B cell (primary cell): ENCODE results near the gene TIE1. TPM values are rescaled to one million over a fixed set of nuclear protein-coding genes. Genes with fewer than 3 reads are reported as not detected.

ENCODE experiments used
- ATAC-seq: fragments of 200-7000 bp; cut with Tn5 transposase; one replicate; pipeline ENCODE4 v1.10.0; 2021; ENCODE audit warnings: low read depth, mild to moderate bottlenecking, moderate number of reproducible peaks, moderate library complexity
- CTCF ChIA-PET: fragments of 350-600 bp; sonication (Branson Sonifier 250); formaldehyde crosslinking; loops from one replicate; lab custom pipeline; 2021; ENCODE audit warnings: antibody characterized with exemption, inconsistent platforms; lab: Charles Lee
- POLR2A ChIA-PET: fragments of 350-600 bp; sonication (Branson Sonifier 250); formaldehyde crosslinking; loops from one replicate; lab custom pipeline; 2021; ENCODE audit warnings: antibody characterized with exemption; lab: Charles Lee
- DNase-seq: peaks from one replicate; pipeline ENCODE4 v3.0.0; 2013
- H2AFZ ChIP-seq: 2 replicates; pipeline ENCODE4 v1.6.1; 2012; ENCODE audit warnings: mild to moderate bottlenecking, low read depth, low read length; ENCODE audit not compliant: insufficient read depth, poor library complexity, severe bottlenecking
- H3K27ac ChIP-seq, 2 donors: 1 replicate in 1 of 2; 2 replicates in 1 of 2; pipeline ENCODE4 v1.5.1; 2012 to 2013; ENCODE audit warnings: low read length in 2 of 2, mild to moderate bottlenecking in 2 of 2, moderate library complexity in 1 of 2
- H3K27me3 ChIP-seq, 4 experiments: fragments of 200-600 bp in 1 of 4; sonication (generic) in 1 of 4; replicated peaks in 1 of 4; 1 replicate in 2 of 4; 2 replicates in 2 of 4; pipeline versions ENCODE4 v1.6.1 to v1.7.0; 2013 to 2016; ENCODE audit warnings: low read length in 3 of 4, mild to moderate bottlenecking in 2 of 4, mixed read lengths in 1 of 4, moderate library complexity in 1 of 4; ENCODE audit not compliant: insufficient read depth in 4 of 4, control insufficient read depth in 3 of 4; ENCODE audit errors: control extremely low read depth in 1 of 4
- H3K36me3 ChIP-seq, 2 experiments: replicated peaks in 1 of 2; 1 replicate in 1 of 2; 2 replicates in 1 of 2; pipeline versions ENCODE4 v1.6.1 to v1.7.1; 2013; ENCODE audit warnings: low read length in 1 of 2; ENCODE audit not compliant: insufficient read depth in 2 of 2, control insufficient read depth in 1 of 2; ENCODE audit errors: control extremely low read depth in 1 of 2, extremely low read depth in 1 of 2
- H3K4me1 ChIP-seq, 2 donors: fragments of 200-600 bp in 1 of 2; sonication (generic) in 1 of 2; 1 replicate in 1 of 2; 2 replicates in 1 of 2; pipeline versions ENCODE4 v1.5.1 to v1.6.1; 2013 to 2017; ENCODE audit warnings: low read length in 2 of 2; ENCODE audit not compliant: control insufficient read depth in 2 of 2, insufficient read depth in 2 of 2
- H3K4me2 ChIP-seq: replicated peaks from 2 replicates; pipeline ENCODE3; 2012; ENCODE audit warnings: mild to moderate bottlenecking, low read depth, low read length; ENCODE audit not compliant: poor library complexity, severe bottlenecking
- H3K4me3 ChIP-seq, 5 experiments: fragments of 200-600 bp in 1 of 5; sonication (generic) in 1 of 5; 1 replicate in 3 of 5; 2 replicates in 2 of 5; pipeline versions ENCODE4 v1.5.1 to v1.7.0; 2011 to 2016; ENCODE audit warnings: low read length in 4 of 5, mild to moderate bottlenecking in 4 of 5, low read depth in 2 of 5, control low read depth in 1 of 5, moderate library complexity in 1 of 5; ENCODE audit not compliant: insufficient read depth in 1 of 5; ENCODE audit errors: control extremely low read depth in 1 of 5, extremely low read depth in 1 of 5
- H3K79me2 ChIP-seq: fragments of 200-600 bp; sonication (generic); one replicate; pipeline ENCODE4 v1.6.0; 2016; ENCODE audit warnings: low read length; ENCODE audit not compliant: control insufficient read depth, insufficient read depth
- H3K9ac ChIP-seq: fragments of 200-600 bp; sonication (generic); 2 replicates; pipeline ENCODE4 v1.6.1; 2017; ENCODE audit warnings: mild to moderate bottlenecking, low read length, moderate library complexity
- H3K9me3 ChIP-seq, 3 donors: one replicate each; pipeline versions ENCODE4 v1.6.1 to v1.7.1; 2013; ENCODE audit warnings: low read length in 2 of 3; ENCODE audit not compliant: control insufficient read depth in 2 of 3, insufficient read depth in 1 of 3; ENCODE audit errors: control extremely low read depth in 1 of 3
- H4K20me1 ChIP-seq: 2 replicates; pipeline ENCODE4 v1.6.0; 2012; ENCODE audit warnings: mild to moderate bottlenecking, low read length; ENCODE audit not compliant: insufficient read depth, control insufficient read depth, poor library complexity, severe bottlenecking
- H3K27ac Mint-ChIP-seq: one replicate; pipeline ENCODE4 v1.8.0; 2021; ENCODE audit warnings: mixed read lengths
- H3K27me3 Mint-ChIP-seq: one replicate; pipeline ENCODE4 v1.8.0; 2021; ENCODE audit warnings: mixed read lengths
- H3K4me1 Mint-ChIP-seq: one replicate; pipeline ENCODE4 v1.8.0; 2021; ENCODE audit warnings: mixed read lengths
- H3K4me3 Mint-ChIP-seq: one replicate; pipeline ENCODE4 v1.8.0; 2021; ENCODE audit warnings: mixed read lengths
- H3K9me3 Mint-ChIP-seq: one replicate; pipeline ENCODE4 v1.8.0; 2022; ENCODE audit warnings: mixed read lengths; ENCODE audit not compliant: insufficient read depth
- CTCF ChIP-seq: fragments of 200-600 bp; IDR thresholded peaks from one replicate; pipeline ENCODE4 v1.8.0; 2022; ENCODE audit warnings: antibody characterized with exemption, mild to moderate bottlenecking
- EZH2 ChIP-seq: IDR thresholded peaks from 2 replicates; pipeline ENCODE4 v1.6.1; 2012; ENCODE audit warnings: borderline replicate concordance, low read depth, mild to moderate bottlenecking, moderate library complexity, low read length; ENCODE audit not compliant: insufficient read depth, poor library complexity, severe bottlenecking
- WGBS: methylation state at CpG from one replicate; pipeline ENCODE4 v1.1.5; 2013; ENCODE audit warnings: missing lambda C conversion rate; ENCODE audit not compliant: insufficient coverage; 5-methylcytosine and 5-hydroxymethylcytosine counted together
- intact Hi-C: fragments of 100-400 bp; cut with micrococcal nuclease; formaldehyde crosslinking; loops from one replicate; pipeline ENCODE4 v1.10.0; 2022
- polyA plus RNA-seq: library from polyadenylated mRNA; depleted of rRNA; stranded (reverse); fragments of >200 nt; gene quantifications from 2 replicates; pipeline ENCODE4 v1.2.3, GENCODE V29; 2012
- total RNA-seq, 2 donors: library from RNA; stranded (reverse); fragments of 120-200 nt in 1 of 2; gene quantifications; 1 replicate in 1 of 2; 2 replicates in 1 of 2; pipeline versions ENCODE4 v1.2.3 to v1.2.4, GENCODE V29; 2013 to 2022

The TIE1 gene
- total and polyA plus RNA-seq, 2 donors (not counting 1 experiment from before 2014, with no cell fraction given): 0.10 TPM; not detected in 1

- intact Hi-C loops: no loop called here
- H3K9me3 ChIP-seq: no peaks in the 10 kb centered on the region
- 90% methylated on average over 9 of the region's 10 CpGs for WGBS
- DNase-seq (no peak), ATAC-seq (no peak)
- Mint-ChIP-seq H3K27me3 (no peaks in the 10 kb centered on the region), H3K4me1 (no peaks in the 10 kb centered on the region), H3K27ac (no peak overlapping the region), H3K4me3 (no peak overlapping the region), H3K9me3 (no peaks in the 10 kb centered on the region)
- CTCF ChIA-PET: no interaction called here
- H3K4me3 ChIP-seq: no peak overlapping the region
- POLR2A ChIA-PET: no interaction called here
- H2AFZ ChIP-seq: no peak overlapping the region
- no peak overlapping the region for H3K9ac ChIP-seq
- no peak overlapping the region for H3K4me2 ChIP-seq
- H3K79me2 ChIP-seq: no peaks in the 10 kb centered on the region
- TF ChIP-seq EZH2: no peak
- TF ChIP-seq CTCF: no peak
- no peak overlapping the region for H3K27ac ChIP-seq
- H3K4me1 ChIP-seq: no peaks in the 10 kb centered on the region
- no peaks in the 10 kb centered on the region for H3K36me3 ChIP-seq
- H3K27me3 ChIP-seq: no peaks in the 10 kb centered on the region
- no peaks in the 10 kb centered on the region for H4K20me1 ChIP-seq
These were observed 15.4 kb downstream of the TIE1 start for GRCh38 chr1:43315963-43316737.

GRCh38 chr1:43316738-43317520, 16.1 kb downstream of the TIE1 start:
- 93% methylated on average over 15 of the region's 16 CpGs for WGBS
- no peak overlapping the region for H3K4me3 Mint-ChIP-seq

More at GRCh38 chr1:43316738-43317520, 16.1 kb downstream of the TIE1 start:
- Mint-ChIP-seq H3K9me3 (no peaks in the 10 kb centered on the region), H3K27ac (no peak overlapping the region), H3K27me3 (no peaks in the 10 kb centered on the region), H3K4me1 (no peaks in the 10 kb centered on the region)
- Histone ChIP-seq H3K27me3 (no peaks in the 10 kb centered on the region), H2AFZ (no peak overlapping the region), H3K36me3 (no peaks in the 10 kb centered on the region), H4K20me1 (no peaks in the 10 kb centered on the region), H3K4me1 (no peaks in the 10 kb centered on the region), H3K9me3 (no peaks in the 10 kb centered on the region), H3K27ac (no peak overlapping the region), H3K79me2 (no peaks in the 10 kb centered on the region), H3K9ac (no peak overlapping the region), H3K4me2 (no peak overlapping the region), H3K4me3 (no peak overlapping the region)
- TF ChIP-seq CTCF (no peak), EZH2 (no peak)
- POLR2A ChIA-PET: no interaction called here
- intact Hi-C loops: no loop called here
- CTCF ChIA-PET: no interaction called here
- no peak for ATAC-seq
- DNase-seq: no peak
